OCI-LY1 (cell line): ENCODE data around the gene FAT1.

Experiments
- H2AFZ ChIP-seq: fragments of 200-600 bp; sonication (generic), shearing (Covaris generic); 2 replicates; pipeline ENCODE4 v1.6.0; 2014; ENCODE audit warnings: antibody characterized with exemption, mild to moderate bottlenecking, low read length
- H3F3A ChIP-seq: fragments of 200-600 bp; sonication (generic), shearing (Covaris generic); 2 replicates; pipeline ENCODE4 v1.6.0; 2014; ENCODE audit warnings: mild to moderate bottlenecking, antibody characterized with exemption, low read length, moderate library complexity; ENCODE audit not compliant: insufficient read depth
- H3K27ac ChIP-seq: fragments of 200-600 bp; sonication (generic); 2 replicates; pipeline ENCODE4 v1.5.1; 2014; ENCODE audit warnings: low read length, mixed run types, mild to moderate bottlenecking, low read depth; ENCODE audit not compliant: poor library complexity, severe bottlenecking
- H3K27me3 ChIP-seq: fragments of 200-600 bp; sonication (generic); 2 replicates; pipeline ENCODE4 v1.6.0; 2014; ENCODE audit warnings: antibody characterized with exemption, mild to moderate bottlenecking, low read length, moderate library complexity; ENCODE audit not compliant: insufficient read depth
- H3K36me3 ChIP-seq: fragments of 200-600 bp; sonication (generic); 2 replicates; pipeline ENCODE4 v1.6.1; 2014; ENCODE audit warnings: mild to moderate bottlenecking, antibody characterized with exemption, low read length, moderate library complexity, mixed read lengths; ENCODE audit not compliant: insufficient read depth
- H3K4me1 ChIP-seq: fragments of 200-600 bp; sonication (generic); 2 replicates; pipeline ENCODE4 v1.5.1; 2014; ENCODE audit warnings: mild to moderate bottlenecking, low read length, moderate library complexity; ENCODE audit not compliant: insufficient read depth, severe bottlenecking
- H3K4me2 ChIP-seq: fragments of 200-600 bp; sonication (generic), shearing (Covaris generic); 2 replicates; pipeline ENCODE4 v1.6.1; 2014; ENCODE audit warnings: low read length
- H3K4me3 ChIP-seq: fragments of 200-600 bp; sonication (generic); 2 replicates; pipeline ENCODE4 v1.5.1; 2014; ENCODE audit warnings: low read length, low read depth, mild to moderate bottlenecking, mixed read lengths; ENCODE audit not compliant: poor library complexity, severe bottlenecking
- H3K79me2 ChIP-seq: fragments of 200-600 bp; shearing (Covaris generic); 2 replicates; pipeline ENCODE4 v1.6.1; 2016; ENCODE audit warnings: mixed run types, low read length, mixed read lengths; ENCODE audit not compliant: insufficient read depth
- H3K9ac ChIP-seq: fragments of 200-600 bp; sonication (generic), shearing (Covaris generic); 2 replicates; pipeline ENCODE4 v1.6.1; 2014; ENCODE audit warnings: mild to moderate bottlenecking, low read length, mixed read lengths
- H3K9me2 ChIP-seq: fragments of 200-600 bp; sonication (generic), shearing (Covaris generic); 2 replicates; pipeline ENCODE4 v1.6.1; 2014; ENCODE audit warnings: low read depth, mild to moderate bottlenecking, low read length, mixed read lengths
- H3K9me3 ChIP-seq: fragments of 200-600 bp; shearing (Covaris generic); 2 replicates; pipeline ENCODE4 v1.6.1; 2014; ENCODE audit warnings: low read length, mixed read lengths
- H4K20me1 ChIP-seq: fragments of 200-600 bp; sonication (generic), shearing (Covaris generic); 2 replicates; pipeline ENCODE4 v1.6.0; 2016; ENCODE audit warnings: mild to moderate bottlenecking, low read length; ENCODE audit not compliant: insufficient read depth
- EZH2 ChIP-seq: fragments of 200-600 bp; sonication (generic), shearing (Covaris generic); IDR thresholded peaks from 2 replicates; pipeline ENCODE4 v1.8.0; 2017; ENCODE audit warnings: borderline replicate concordance, mixed run types, mild to moderate bottlenecking, antibody characterized with exemption, low read length, moderate library complexity, mixed read lengths
- TF ChIP-seq, protein P1 (sequence below): fragments of 200-600 bp; sonication (generic), shearing (Covaris generic); IDR thresholded peaks from 2 replicates; pipeline ENCODE4 v1.5.1; 2017; ENCODE audit warnings: mild to moderate bottlenecking, antibody characterized with exemption, low read length, moderate library complexity, mixed read lengths

The FAT1 gene

DNA sequence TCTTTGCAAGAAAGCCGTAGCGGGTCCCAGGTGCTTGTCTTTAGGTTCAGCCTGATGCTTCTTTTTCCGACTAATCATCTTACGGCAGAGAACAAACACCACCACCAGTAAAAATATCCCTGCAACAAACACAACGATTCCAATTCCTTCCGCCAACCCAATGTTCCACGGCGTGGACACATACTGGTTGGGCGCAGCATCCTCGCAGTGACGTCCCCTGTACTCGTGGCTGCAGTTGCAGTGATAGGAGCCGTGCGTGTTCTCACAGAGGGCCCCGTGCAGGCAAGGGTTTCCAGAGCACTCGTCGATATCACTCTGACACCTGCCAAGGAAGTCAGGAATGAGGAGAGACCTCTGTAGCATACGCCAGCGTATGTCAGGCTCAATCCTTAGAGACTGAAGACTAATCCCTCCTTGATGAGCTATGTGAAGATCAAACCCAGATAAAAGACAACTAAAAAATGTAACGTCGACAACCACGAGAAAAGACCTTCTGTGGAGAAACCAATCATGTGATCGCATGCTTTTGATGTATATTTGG lies 126.7 kb downstream of the FAT1 start:
- H3K4me2 ChIP-seq: no peak overlapping the region
- H3K9me3 ChIP-seq: peaks cover 11% of the 10 kb centered on the region
- no peaks in the 10 kb centered on the region for H4K20me1 ChIP-seq
- H3K4me1 ChIP-seq: peaks cover 18% of the 10 kb centered on the region
- no peak overlapping the region for H3K27ac ChIP-seq
- no peaks in the 10 kb centered on the region for H3K79me2 ChIP-seq
- H3F3A ChIP-seq: no peaks in the 10 kb centered on the region
- no peak overlapping the region for H2AFZ ChIP-seq
- no peaks in the 10 kb centered on the region for H3K27me3 ChIP-seq
- no peaks in the 10 kb centered on the region for H3K9me2 ChIP-seq
- H3K4me3 ChIP-seq: no peak overlapping the region
- H3K36me3 ChIP-seq: no peaks in the 10 kb centered on the region; the same call in 1 of the 2 replicates
- TF ChIP-seq, protein P1, sequence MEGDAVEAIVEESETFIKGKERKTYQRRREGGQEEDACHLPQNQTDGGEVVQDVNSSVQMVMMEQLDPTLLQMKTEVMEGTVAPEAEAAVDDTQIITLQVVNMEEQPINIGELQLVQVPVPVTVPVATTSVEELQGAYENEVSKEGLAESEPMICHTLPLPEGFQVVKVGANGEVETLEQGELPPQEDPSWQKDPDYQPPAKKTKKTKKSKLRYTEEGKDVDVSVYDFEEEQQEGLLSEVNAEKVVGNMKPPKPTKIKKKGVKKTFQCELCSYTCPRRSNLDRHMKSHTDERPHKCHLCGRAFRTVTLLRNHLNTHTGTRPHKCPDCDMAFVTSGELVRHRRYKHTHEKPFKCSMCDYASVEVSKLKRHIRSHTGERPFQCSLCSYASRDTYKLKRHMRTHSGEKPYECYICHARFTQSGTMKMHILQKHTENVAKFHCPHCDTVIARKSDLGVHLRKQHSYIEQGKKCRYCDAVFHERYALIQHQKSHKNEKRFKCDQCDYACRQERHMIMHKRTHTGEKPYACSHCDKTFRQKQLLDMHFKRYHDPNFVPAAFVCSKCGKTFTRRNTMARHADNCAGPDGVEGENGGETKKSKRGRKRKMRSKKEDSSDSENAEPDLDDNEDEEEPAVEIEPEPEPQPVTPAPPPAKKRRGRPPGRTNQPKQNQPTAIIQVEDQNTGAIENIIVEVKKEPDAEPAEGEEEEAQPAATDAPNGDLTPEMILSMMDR: no peak
- no peak for TF ChIP-seq EZH2
- H3K9ac ChIP-seq: no peak overlapping the region

DNA sequence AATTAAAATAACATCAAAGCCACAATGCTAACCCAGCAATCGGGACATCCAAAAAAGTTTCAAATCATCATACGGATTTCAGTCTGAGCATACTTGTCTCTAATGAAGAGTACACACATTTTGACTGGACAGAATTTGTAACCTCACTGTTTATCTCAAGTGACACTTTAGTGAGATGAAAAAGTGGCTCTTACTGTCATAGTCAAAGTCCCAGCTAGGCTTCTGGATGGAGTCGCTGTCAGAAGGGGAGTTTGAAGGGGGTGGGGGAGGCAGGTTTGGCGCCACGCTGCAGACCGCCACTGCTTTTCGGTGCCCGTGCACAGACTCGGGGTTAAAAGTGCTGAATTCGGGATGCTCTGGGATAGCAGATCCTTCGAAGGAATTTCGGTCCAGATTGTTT lies 127.3 kb downstream of the FAT1 start:
- Histone ChIP-seq H3K9me3 (peaks cover 11% of the 10 kb centered on the region), H3K4me3 (no peak overlapping the region), H3K4me1 (peaks cover 24% of the 10 kb centered on the region), H4K20me1 (no peaks in the 10 kb centered on the region), H2AFZ (no peak overlapping the region), H3K27ac (no peak overlapping the region), H3F3A (no peaks in the 10 kb centered on the region), H3K4me2 (no peak overlapping the region), H3K9ac (no peak overlapping the region), H3K79me2 (no peaks in the 10 kb centered on the region), H3K27me3 (no peaks in the 10 kb centered on the region), H3K36me3 (no peaks in the 10 kb centered on the region), H3K9me2 (no peaks in the 10 kb centered on the region)
- TF ChIP-seq, protein P1: no peak
- no peak for TF ChIP-seq EZH2

DNA sequence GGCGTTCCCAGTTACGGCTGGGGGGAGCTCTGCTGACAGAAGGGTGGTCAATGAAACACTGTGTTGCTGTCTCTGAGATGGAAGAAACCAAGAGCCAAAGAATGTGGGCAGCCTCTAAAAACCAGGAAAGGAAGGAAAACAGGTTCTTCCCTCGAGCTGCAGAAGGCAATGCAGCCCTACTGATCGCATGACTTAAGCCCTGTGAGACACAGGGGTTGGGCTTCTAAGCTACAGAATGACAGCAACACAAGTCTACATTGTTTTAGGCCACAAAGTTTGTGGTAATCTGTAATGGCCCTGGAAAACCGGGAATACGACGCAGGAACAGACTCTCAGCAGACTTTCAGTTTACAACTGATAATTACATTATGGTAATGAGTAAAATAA lies 130.1 kb downstream of the FAT1 start:
- Histone ChIP-seq H3K4me3 (no peak overlapping the region), H3K27me3 (no peaks in the 10 kb centered on the region), H4K20me1 (no peaks in the 10 kb centered on the region), H3K4me2 (no peak overlapping the region), H3K9me3 (peaks cover 11% of the 10 kb centered on the region), H3K27ac (peak overlapping the region; percentile 78), H3K36me3 (no peaks in the 10 kb centered on the region), H3K4me1 (peaks cover 34% of the 10 kb centered on the region), H3F3A (no peaks in the 10 kb centered on the region), H3K9ac (no peak overlapping the region), H3K79me2 (no peaks in the 10 kb centered on the region), H3K9me2 (no peaks in the 10 kb centered on the region), H2AFZ (peak overlapping the region; percentile 45; the same call in 1 of the 2 replicates)
- TF ChIP-seq, protein P1: no peak
- TF ChIP-seq EZH2: no peak
